Gastrocnemius medialis (tissue), 4 donors: ENCODE data around the gene ZNF180.

Source experiments
- POLR2A ChIP-seq, 2 donors: fragments of 450-650 bp; IDR thresholded peaks; one replicate each; pipeline ENCODE4 v1.6.1; 2017; ENCODE audit warnings: antibody characterized with exemption in 2 of 2, mild to moderate bottlenecking in 2 of 2, moderate library complexity in 2 of 2
- TF ChIP-seq, protein P1 (sequence below), 5 experiments: fragments of 450-650 bp in 3 of 5; fragments of 200-600 bp in 2 of 5; sonication (generic) in 2 of 5; IDR thresholded peaks in 4 of 5; conservative IDR thresholded peaks in 1 of 5; 1 replicate in 4 of 5; 2 replicates in 1 of 5; pipeline ENCODE4 v1.5.1; 2016 to 2019; ENCODE audit warnings: antibody characterized with exemption in 5 of 5, mild to moderate bottlenecking in 3 of 5, moderate library complexity in 3 of 5

GRCh38 chr19:44455100-44455499 lies 45.2 kb downstream of the ZNF180 start:
- TF ChIP-seq, protein P1, sequence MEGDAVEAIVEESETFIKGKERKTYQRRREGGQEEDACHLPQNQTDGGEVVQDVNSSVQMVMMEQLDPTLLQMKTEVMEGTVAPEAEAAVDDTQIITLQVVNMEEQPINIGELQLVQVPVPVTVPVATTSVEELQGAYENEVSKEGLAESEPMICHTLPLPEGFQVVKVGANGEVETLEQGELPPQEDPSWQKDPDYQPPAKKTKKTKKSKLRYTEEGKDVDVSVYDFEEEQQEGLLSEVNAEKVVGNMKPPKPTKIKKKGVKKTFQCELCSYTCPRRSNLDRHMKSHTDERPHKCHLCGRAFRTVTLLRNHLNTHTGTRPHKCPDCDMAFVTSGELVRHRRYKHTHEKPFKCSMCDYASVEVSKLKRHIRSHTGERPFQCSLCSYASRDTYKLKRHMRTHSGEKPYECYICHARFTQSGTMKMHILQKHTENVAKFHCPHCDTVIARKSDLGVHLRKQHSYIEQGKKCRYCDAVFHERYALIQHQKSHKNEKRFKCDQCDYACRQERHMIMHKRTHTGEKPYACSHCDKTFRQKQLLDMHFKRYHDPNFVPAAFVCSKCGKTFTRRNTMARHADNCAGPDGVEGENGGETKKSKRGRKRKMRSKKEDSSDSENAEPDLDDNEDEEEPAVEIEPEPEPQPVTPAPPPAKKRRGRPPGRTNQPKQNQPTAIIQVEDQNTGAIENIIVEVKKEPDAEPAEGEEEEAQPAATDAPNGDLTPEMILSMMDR (IDR thresholded peaks at IDR 0.05 in 4 of 5, conservative IDR thresholded peaks at IDR 0.05 in 1 of 5): no peak
- TF ChIP-seq POLR2A (IDR thresholded peaks at IDR 0.05): no peak
